ENCODE data around the gene PTGER2.

PTGER2 gene

GRCh38 chr14:52339262-52339661 lies 25.1 kb downstream of the PTGER2 start:
- DNase-seq, result no peak

GRCh38 chr14:52342849-52343596 lies 28.9 kb downstream of the PTGER2 start:
- peak; percentile 73 for DNase-seq

GRCh38 chr14:52346778-52347177 lies 32.7 kb downstream of the PTGER2 start:
- no peak for DNase-seq

- DNase-seq, result no peak
Observed at GRCh38 chr14:52348279-52348678, 34.2 kb downstream of the PTGER2 start.

- DNase-seq, result peak; percentile 87
Observed at GRCh38 chr14:52348776-52349175, 34.7 kb downstream of the PTGER2 start.

- DNase-seq, result no peak
Observed at GRCh38 chr14:52349731-52350130, 35.6 kb downstream of the PTGER2 start.

- no peak for DNase-seq
Observed at GRCh38 chr14:52350445-52350844, 36.3 kb downstream of the PTGER2 start.

GRCh38 chr14:52351233-52352060 lies 37.3 kb downstream of the PTGER2 start:
- DNase-seq, result peak; percentile 80

GRCh38 chr14:52352061-52352491 lies 38.0 kb downstream of the PTGER2 start:
- DNase-seq, result peak; percentile 78

- no peak for DNase-seq
Observed at GRCh38 chr14:52352569-52352968, 38.5 kb downstream of the PTGER2 start.

GRCh38 chr14:52354242-52354641 lies 40.1 kb downstream of the PTGER2 start:
- peak; percentile 46 for DNase-seq

- peak; percentile 95 for DNase-seq
Observed at GRCh38 chr14:52355016-52355431, 40.9 kb downstream of the PTGER2 start.

GRCh38 chr14:52355526-52355925 lies 41.4 kb downstream of the PTGER2 start:
- DNase-seq, result no peak

- DNase-seq, result no peak
Observed at GRCh38 chr14:52356025-52356424, 41.9 kb downstream of the PTGER2 start.

- DNase-seq, result no peak
Observed at GRCh38 chr14:52360831-52361230, 46.7 kb downstream of the PTGER2 start.

GRCh38 chr14:52363041-52363704 lies 49.1 kb downstream of the PTGER2 start:
- DNase-seq, result no peak

- no peak for DNase-seq
Observed at GRCh38 chr14:52363961-52364360, 49.8 kb downstream of the PTGER2 start.

GRCh38 chr14:52365071-52365470 lies 51.0 kb downstream of the PTGER2 start:
- peak; percentile 87 for DNase-seq

GRCh38 chr14:52366796-52367315 lies 52.7 kb downstream of the PTGER2 start:
- no peak for DNase-seq

- peak; percentile 82 for DNase-seq
Observed at GRCh38 chr14:52369305-52369801, 55.2 kb downstream of the PTGER2 start.

GRCh38 chr14:52370406-52370935 lies 56.4 kb downstream of the PTGER2 start:
- no peak for DNase-seq

GRCh38 chr14:52377940-52378339 lies 63.8 kb downstream of the PTGER2 start:
- no peak for DNase-seq

Data from fibroblast of skin of right biceps (primary cell).